IMR-90 (cell line): ENCODE measurements around the gene TMEM212. TPM values are rescaled to one million over a fixed set of nuclear protein-coding genes. Genes with fewer than 3 reads are reported as not detected.

Source experiments
- ATAC-seq: fragments of 200-7000 bp; cut with Tn5 transposase; 2 replicates; pipeline ENCODE4 v1.9.1; 2020; ENCODE audit warnings: low read depth, mild to moderate bottlenecking, moderate library complexity
- BruUV-seq: library from RNA; stranded (reverse); fragments of 400-500 nt; replicated peaks from 2 replicates; lab custom pipeline; 2021; lab: Mats Ljungman, UMichigan
- CTCF ChIA-PET: fragments of 300-600 bp; formaldehyde crosslinking; extraction: SDS; loops from one replicate; lab custom pipeline; 2021; ENCODE audit warnings: antibody characterized with exemption; lab: Yijun Ruan, JAX
- POLR2A ChIA-PET: fragments of 300-600 bp; sonication (Branson Sonifier 250); formaldehyde crosslinking; loops from one replicate; lab custom pipeline; 2022; ENCODE audit warnings: antibody characterized with exemption; ENCODE audit not compliant: unreplicated experiment; lab: Charles Lee
- DNase-seq: peaks from one replicate; pipeline ENCODE4 v3.0.0; 2013
- H2AFZ ChIP-seq: replicated peaks from 2 replicates; pipeline ENCODE3; 2013; ENCODE audit warnings: low read length, mild to moderate bottlenecking; ENCODE audit not compliant: poor library complexity
- H2AK5ac ChIP-seq: 2 replicates; pipeline ENCODE4 v1.6.1; 2013; ENCODE audit warnings: low read depth, low read length, inconsistent platforms
- H2AK9ac ChIP-seq: replicated peaks from 2 replicates; pipeline ENCODE3; 2013; ENCODE audit warnings: mild to moderate bottlenecking, low read depth, low read length, moderate library complexity; ENCODE audit not compliant: poor library complexity
- H2BK120ac ChIP-seq: 2 replicates; pipeline ENCODE4 v1.6.1; 2013; ENCODE audit warnings: low read depth, low read length, inconsistent platforms
- H2BK15ac ChIP-seq: 3 replicates; pipeline ENCODE4 v1.6.1; 2013; ENCODE audit warnings: low read depth, low read length, inconsistent platforms
- H2BK20ac ChIP-seq: 2 replicates; pipeline ENCODE4 v1.6.1; 2013; ENCODE audit warnings: low read depth, mild to moderate bottlenecking, inconsistent platforms, low read length, moderate library complexity
- H2BK5ac ChIP-seq: 2 replicates; pipeline ENCODE4 v1.6.1; 2013; ENCODE audit warnings: mild to moderate bottlenecking, low read depth, low read length, inconsistent platforms; ENCODE audit not compliant: poor library complexity, severe bottlenecking
- H3K14ac ChIP-seq: replicated peaks from 2 replicates; pipeline ENCODE4 v1.6.1; 2013; ENCODE audit warnings: low read depth, low read length, inconsistent platforms
- H3K18ac ChIP-seq: 2 replicates; pipeline ENCODE4 v1.6.1; 2013; ENCODE audit warnings: low read depth, low read length, control low read depth
- H3K23ac ChIP-seq: 2 replicates; pipeline ENCODE4 v1.6.1; 2013; ENCODE audit warnings: low read depth, low read length, inconsistent platforms
- H3K27ac ChIP-seq: 2 replicates; pipeline ENCODE4 v1.5.1; 2013; ENCODE audit warnings: mild to moderate bottlenecking, control low read depth, low read length; ENCODE audit not compliant: insufficient read depth
- H3K27me3 ChIP-seq: 2 replicates; pipeline ENCODE4 v1.6.1; 2013; ENCODE audit warnings: low read length; ENCODE audit not compliant: control insufficient read depth, insufficient read depth
- H3K36me3 ChIP-seq: 2 replicates; pipeline ENCODE4 v1.6.1; 2013; ENCODE audit warnings: low read length, mixed read lengths; ENCODE audit not compliant: control insufficient read depth, insufficient read depth
- H3K4ac ChIP-seq: 2 replicates; pipeline ENCODE4 v1.6.1; 2013; ENCODE audit warnings: low read depth, low read length, inconsistent platforms
- H3K4me1 ChIP-seq: 2 replicates; pipeline ENCODE4 v1.6.1; 2013; ENCODE audit warnings: low read length, mixed read lengths; ENCODE audit not compliant: control insufficient read depth, insufficient read depth
- H3K4me2 ChIP-seq: 2 replicates; pipeline ENCODE4 v1.6.1; 2013; ENCODE audit warnings: low read depth, mild to moderate bottlenecking, control low read depth, low read length, moderate library complexity
- H3K4me3 ChIP-seq: 2 replicates; pipeline ENCODE4 v1.5.1; 2013; ENCODE audit warnings: low read depth, mild to moderate bottlenecking, control low read depth, low read length, moderate library complexity; ENCODE audit not compliant: insufficient read depth
- H3K56ac ChIP-seq: 2 replicates; pipeline ENCODE4 v1.6.1; 2013; ENCODE audit warnings: low read length, inconsistent platforms; ENCODE audit not compliant: insufficient read depth; ENCODE audit errors: extremely low read depth
- H3K79me1 ChIP-seq, 2 experiments: 2 replicates each; pipeline ENCODE4 v1.6.1; 2013; ENCODE audit warnings: low read length in 2 of 2, inconsistent platforms in 1 of 2, low read depth in 1 of 2
- H3K9ac ChIP-seq: 2 replicates; pipeline ENCODE4 v1.6.1; 2013; ENCODE audit warnings: low read depth, low read length, control low read depth
- H3K9me1 ChIP-seq: 2 replicates; pipeline ENCODE4 v1.6.1; 2013; ENCODE audit warnings: low read length, inconsistent platforms; ENCODE audit not compliant: insufficient read depth
- H3K9me3 ChIP-seq: 2 replicates; pipeline ENCODE4 v1.6.1; 2013; ENCODE audit warnings: low read length; ENCODE audit not compliant: control insufficient read depth, insufficient read depth
- H4K20me1 ChIP-seq: 2 replicates; pipeline ENCODE4 v1.6.1; 2013; ENCODE audit warnings: low read length, inconsistent platforms; ENCODE audit not compliant: insufficient read depth
- H4K5ac ChIP-seq: 2 replicates; pipeline ENCODE4 v1.6.1; 2013; ENCODE audit warnings: mild to moderate bottlenecking, low read depth, low read length, control low read depth
- H4K8ac ChIP-seq, 2 experiments: 2 replicates each; pipeline ENCODE4 v1.6.1; 2013; ENCODE audit warnings: low read depth in 2 of 2, low read length in 2 of 2, control low read depth in 1 of 2, inconsistent platforms in 1 of 2
- H4K91ac ChIP-seq: 2 replicates; pipeline ENCODE4 v1.6.1; 2013; ENCODE audit warnings: low read depth, low read length, inconsistent platforms; ENCODE audit not compliant: insufficient read depth
- BHLHE40 ChIP-seq: fragments of 150-350 bp; IDR thresholded peaks from 2 replicates; pipeline ENCODE4 v1.6.1; 2016; ENCODE audit warnings: mild to moderate bottlenecking, low read depth, low read length
- CEBPB ChIP-seq: IDR thresholded peaks from 2 replicates; pipeline ENCODE4 v1.6.1; 2012; ENCODE audit warnings: low read depth, low read length, improper control_type of control experiment
- CHD1 ChIP-seq: IDR thresholded peaks from 2 replicates; pipeline ENCODE4 v1.6.1; 2012; ENCODE audit warnings: low read depth, low read length, improper control_type of control experiment
- CTCF ChIP-seq: conservative IDR thresholded peaks from 2 replicates; pipeline ENCODE4 v1.5.1; 2012; ENCODE audit warnings: mild to moderate bottlenecking, low read depth, low read length, improper control_type of control experiment
- FOS ChIP-seq: fragments of 150-350 bp; IDR thresholded peaks from 2 replicates; pipeline ENCODE4 v1.6.1; 2016; ENCODE audit warnings: low read depth, low read length
- MAFK ChIP-seq: IDR thresholded peaks from 2 replicates; pipeline ENCODE4 v1.6.1; 2012; ENCODE audit warnings: low read depth, low read length, improper control_type of control experiment
- MAZ ChIP-seq: IDR thresholded peaks from 2 replicates; pipeline ENCODE4 v1.6.1; 2012; ENCODE audit warnings: low read depth, mild to moderate bottlenecking, low read length, improper control_type of control experiment, moderate library complexity, borderline replicate concordance
- MXI1 ChIP-seq: IDR thresholded peaks from 2 replicates; pipeline ENCODE4 v1.6.1; 2012; ENCODE audit warnings: low read depth, mild to moderate bottlenecking, low read length, moderate library complexity, borderline replicate concordance
- NFE2L2 ChIP-seq: fragments of 150-350 bp; IDR thresholded peaks from 2 replicates; pipeline ENCODE4 v1.6.1; 2016; ENCODE audit warnings: low read depth, mild to moderate bottlenecking, low read length
- POLR2A ChIP-seq: IDR thresholded peaks from 2 replicates; pipeline ENCODE4 v1.6.1; 2012; ENCODE audit warnings: mild to moderate bottlenecking, low read depth, low read length
- RAD21 ChIP-seq: IDR thresholded peaks from 2 replicates; pipeline ENCODE4 v1.6.1; 2012; ENCODE audit warnings: low read length, improper control_type of control experiment
- RCOR1 ChIP-seq: IDR thresholded peaks from 2 replicates; pipeline ENCODE4 v1.6.1; 2012; ENCODE audit warnings: mild to moderate bottlenecking, low read length, improper control_type of control experiment; ENCODE audit not compliant: insufficient replicate concordance
- RFX5 ChIP-seq: IDR thresholded peaks from 2 replicates; pipeline ENCODE4 v1.8.0; 2012; ENCODE audit warnings: low read depth, mild to moderate bottlenecking, low read length, moderate library complexity
- SMC3 ChIP-seq: fragments of 150-350 bp; IDR thresholded peaks from 2 replicates; pipeline ENCODE4 v1.6.1; 2016; ENCODE audit warnings: low read depth, mild to moderate bottlenecking, antibody characterized with exemption, low read length, moderate library complexity
- WGBS, 2 experiments: methylation state at CpG; one replicate each; pipeline versions ENCODE4 v1.1.5 to v1.1.7; 2013; ENCODE audit warnings: missing lambda C conversion rate in 2 of 2; ENCODE audit not compliant: insufficient read length in 1 of 2; ENCODE audit errors: extremely low coverage in 2 of 2; 5-methylcytosine and 5-hydroxymethylcytosine counted together
- dilution Hi-C: fragments of 300-500 bp; cut with HindIII; formaldehyde crosslinking; loops from one replicate; pipeline ENCODE4 v1.14.3; 2018; ENCODE audit warnings: low sequenced_read_pairs; ENCODE audit not compliant: unreplicated experiment
- in situ Hi-C: fragments of 300-500 bp; cut with MboI; formaldehyde crosslinking; loops from 3 replicates; pipeline ENCODE4 v1.14.3; 2019; ENCODE audit warnings: low sequenced_read_pairs, inconsistent platforms, mixed read lengths
- intact Hi-C: fragments of 100-400 bp; cut with micrococcal nuclease; formaldehyde crosslinking; loops from 2 replicates; pipeline ENCODE4 v1.10.0; 2022
- polyA plus RNA-seq, 3 experiments: library from polyadenylated mRNA; depleted of rRNA; stranded (reverse); fragments of >200 nt; gene quantifications; 2 replicates each; pipeline ENCODE4 v1.2.3, GENCODE V29; 2012; ENCODE audit warnings: low replicate concordance in 1 of 3
- total RNA-seq: library from RNA; depleted of rRNA; stranded (reverse); fragments of >200 nt; gene quantifications from 2 replicates; pipeline ENCODE4 v1.2.3, GENCODE V29; 2012
- TF ChIP-seq, protein P1 (sequence below): fragments of 150-350 bp; IDR thresholded peaks from 2 replicates; pipeline ENCODE4 v1.6.1; 2016; ENCODE audit warnings: low read depth, mild to moderate bottlenecking, low read length, moderate library complexity, borderline replicate concordance
- TF ChIP-seq, protein P2 (sequence below): fragments of 150-350 bp; IDR thresholded peaks from 2 replicates; pipeline ENCODE4 v1.6.1; 2017; ENCODE audit warnings: mild to moderate bottlenecking, antibody characterized with exemption, low read length, low read depth

The TMEM212 gene
- total and polyA plus RNA-seq, 2 of the 4 experiments (the other 2 are of a cell fraction), result not detected

GRCh38 chr3:171898192-171898591, 55.0 kb downstream of the TMEM212 start:
- no peak overlapping the region for H2BK5ac ChIP-seq
- dilution Hi-C loops, result no loop called here
- no peak overlapping the region for H4K8ac ChIP-seq
- H3K4me3 ChIP-seq, result no peak overlapping the region
- H2BK120ac ChIP-seq, result no peak overlapping the region
- no peaks in the 10 kb centered on the region for H3K9me3 ChIP-seq
- H4K91ac ChIP-seq, result no peak overlapping the region
- no CpG with 5 or more reads among the region's 1 CpG for WGBS, 2 experiments
- H3K9me1 ChIP-seq, result no peaks in the 10 kb centered on the region
- ATAC-seq, result no peak
- H3K36me3 ChIP-seq, result no peaks in the 10 kb centered on the region
- no peaks in the 10 kb centered on the region for H4K20me1 ChIP-seq
- H3K18ac ChIP-seq, result no peak overlapping the region
- H3K23ac ChIP-seq, result no peak overlapping the region
- TF ChIP-seq, protein P1, sequence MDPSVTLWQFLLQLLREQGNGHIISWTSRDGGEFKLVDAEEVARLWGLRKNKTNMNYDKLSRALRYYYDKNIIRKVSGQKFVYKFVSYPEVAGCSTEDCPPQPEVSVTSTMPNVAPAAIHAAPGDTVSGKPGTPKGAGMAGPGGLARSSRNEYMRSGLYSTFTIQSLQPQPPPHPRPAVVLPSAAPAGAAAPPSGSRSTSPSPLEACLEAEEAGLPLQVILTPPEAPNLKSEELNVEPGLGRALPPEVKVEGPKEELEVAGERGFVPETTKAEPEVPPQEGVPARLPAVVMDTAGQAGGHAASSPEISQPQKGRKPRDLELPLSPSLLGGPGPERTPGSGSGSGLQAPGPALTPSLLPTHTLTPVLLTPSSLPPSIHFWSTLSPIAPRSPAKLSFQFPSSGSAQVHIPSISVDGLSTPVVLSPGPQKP, result no peak
- no peak for TF ChIP-seq FOS
- no peak for TF ChIP-seq CTCF
- TF ChIP-seq, protein P2, sequence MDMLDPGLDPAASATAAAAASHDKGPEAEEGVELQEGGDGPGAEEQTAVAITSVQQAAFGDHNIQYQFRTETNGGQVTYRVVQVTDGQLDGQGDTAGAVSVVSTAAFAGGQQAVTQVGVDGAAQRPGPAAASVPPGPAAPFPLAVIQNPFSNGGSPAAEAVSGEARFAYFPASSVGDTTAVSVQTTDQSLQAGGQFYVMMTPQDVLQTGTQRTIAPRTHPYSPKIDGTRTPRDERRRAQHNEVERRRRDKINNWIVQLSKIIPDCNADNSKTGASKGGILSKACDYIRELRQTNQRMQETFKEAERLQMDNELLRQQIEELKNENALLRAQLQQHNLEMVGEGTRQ, result no peak
- TF ChIP-seq POLR2A, result no peak
- TF ChIP-seq RCOR1, result no peak
- TF ChIP-seq MXI1, result no peak
- TF ChIP-seq CHD1, result no peak
- no peak for TF ChIP-seq RFX5
- no peak for TF ChIP-seq RAD21
- TF ChIP-seq NFE2L2, result no peak
- no peak for TF ChIP-seq SMC3
- no peak for TF ChIP-seq MAZ
- no peak for TF ChIP-seq CEBPB
- no peak for TF ChIP-seq BHLHE40
- no peak for TF ChIP-seq MAFK
- POLR2A ChIA-PET, result no interaction called here
- no peak overlapping the region for H2BK15ac ChIP-seq
- H3K4ac ChIP-seq, result no peak overlapping the region
- no peak overlapping the region for H2AK9ac ChIP-seq
- H3K4me1 ChIP-seq, result peaks cover 3% of the 10 kb centered on the region
- 0 out of 2 replicates have a peak, but pooled peaks cover 2% of the 10 kb centered on the region for H3K27me3 ChIP-seq
- H3K9ac ChIP-seq, result no peak overlapping the region
- in situ Hi-C loops, result no loop called here
- H4K5ac ChIP-seq, result no peak overlapping the region
- no peak overlapping the region for H3K56ac ChIP-seq
- no peaks in the 10 kb centered on the region for H3K79me1 ChIP-seq
- no peak overlapping the region for H3K27ac ChIP-seq
- intact Hi-C loops, result no loop called here
- BruUV-seq, result no TSS peak
- H3K4me2 ChIP-seq, result no peak overlapping the region
- H2AK5ac ChIP-seq, result no peak overlapping the region
- H2AFZ ChIP-seq, result no peak overlapping the region
- no peak overlapping the region for H3K14ac ChIP-seq
- no peak overlapping the region for H2BK20ac ChIP-seq
- no peak for DNase-seq
- CTCF ChIA-PET, result no interaction called here
